ACC112 (cell line): ENCODE measurements around the gene CRISPLD2.

ENCODE experiments used
- H2AFZ ChIP-seq: fragments of 200-600 bp; sonication (generic); one replicate; pipeline ENCODE4 v1.6.0; 2017; ENCODE audit warnings: antibody characterized with exemption, low read length; ENCODE audit not compliant: unreplicated experiment
- H3K27ac ChIP-seq: fragments of 200-600 bp; sonication (generic); 2 replicates; pipeline ENCODE4 v1.5.1; 2014; ENCODE audit warnings: low read depth, mild to moderate bottlenecking, antibody characterized with exemption, low read length, moderate library complexity
- H3K27me3 ChIP-seq: fragments of 200-600 bp; sonication (generic); 2 replicates; pipeline ENCODE4 v1.6.1; 2014; ENCODE audit warnings: mild to moderate bottlenecking, antibody characterized with exemption, low read length, moderate library complexity, mixed read lengths; ENCODE audit not compliant: insufficient read depth
- H3K36me3 ChIP-seq: fragments of 200-600 bp; sonication (generic); 2 replicates; pipeline ENCODE4 v1.6.1; 2016; ENCODE audit warnings: mild to moderate bottlenecking, antibody characterized with exemption, low read length, moderate library complexity, mixed read lengths; ENCODE audit not compliant: insufficient read depth
- H3K4me1 ChIP-seq: fragments of 200-600 bp; sonication (generic); one replicate; pipeline ENCODE4 v1.6.1; 2016; ENCODE audit warnings: low read length, mixed read lengths; ENCODE audit not compliant: insufficient read depth, unreplicated experiment, control insufficient read depth
- H3K4me3 ChIP-seq: fragments of 200-600 bp; sonication (generic); 2 replicates; pipeline ENCODE4 v1.5.1; 2014; ENCODE audit warnings: mild to moderate bottlenecking, low read depth, low read length
- H3K79me2 ChIP-seq: fragments of 200-600 bp; sonication (generic); one replicate; pipeline ENCODE4 v1.6.0; 2016; ENCODE audit warnings: low read length; ENCODE audit not compliant: control insufficient read depth, unreplicated experiment, insufficient read depth

Gene CRISPLD2

DNA sequence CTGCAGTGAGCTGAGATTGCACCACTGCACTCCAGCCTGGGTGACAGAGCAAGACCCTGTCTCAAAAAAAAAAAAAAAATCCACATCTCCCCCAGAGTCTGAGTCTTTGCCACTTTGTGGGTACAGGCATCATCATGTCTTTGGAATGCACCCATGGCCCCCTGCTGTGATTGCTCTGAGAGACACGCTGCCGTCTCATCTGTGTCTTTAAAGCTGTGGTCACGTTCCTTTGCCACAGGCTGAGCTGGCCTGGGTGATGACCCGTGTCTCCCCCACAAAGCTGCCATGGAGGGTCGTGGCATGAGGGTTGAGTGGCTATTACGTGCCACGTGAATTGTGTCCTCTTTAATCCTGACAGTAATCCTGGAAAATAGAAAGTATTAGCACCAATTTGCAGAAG is 20.2 kb downstream of the CRISPLD2 start:
- H3K36me3 ChIP-seq, result no peaks in the 10 kb centered on the region
- peaks cover 3% of the 10 kb centered on the region for H3K79me2 ChIP-seq
- no peak overlapping the region for H2AFZ ChIP-seq
- H3K4me1 ChIP-seq, result peaks cover 52% of the 10 kb centered on the region
- no peaks in the 10 kb centered on the region for H3K27me3 ChIP-seq
- no peak overlapping the region for H3K4me3 ChIP-seq
- peak overlapping the region; percentile 99 for H3K27ac ChIP-seq

DNA sequence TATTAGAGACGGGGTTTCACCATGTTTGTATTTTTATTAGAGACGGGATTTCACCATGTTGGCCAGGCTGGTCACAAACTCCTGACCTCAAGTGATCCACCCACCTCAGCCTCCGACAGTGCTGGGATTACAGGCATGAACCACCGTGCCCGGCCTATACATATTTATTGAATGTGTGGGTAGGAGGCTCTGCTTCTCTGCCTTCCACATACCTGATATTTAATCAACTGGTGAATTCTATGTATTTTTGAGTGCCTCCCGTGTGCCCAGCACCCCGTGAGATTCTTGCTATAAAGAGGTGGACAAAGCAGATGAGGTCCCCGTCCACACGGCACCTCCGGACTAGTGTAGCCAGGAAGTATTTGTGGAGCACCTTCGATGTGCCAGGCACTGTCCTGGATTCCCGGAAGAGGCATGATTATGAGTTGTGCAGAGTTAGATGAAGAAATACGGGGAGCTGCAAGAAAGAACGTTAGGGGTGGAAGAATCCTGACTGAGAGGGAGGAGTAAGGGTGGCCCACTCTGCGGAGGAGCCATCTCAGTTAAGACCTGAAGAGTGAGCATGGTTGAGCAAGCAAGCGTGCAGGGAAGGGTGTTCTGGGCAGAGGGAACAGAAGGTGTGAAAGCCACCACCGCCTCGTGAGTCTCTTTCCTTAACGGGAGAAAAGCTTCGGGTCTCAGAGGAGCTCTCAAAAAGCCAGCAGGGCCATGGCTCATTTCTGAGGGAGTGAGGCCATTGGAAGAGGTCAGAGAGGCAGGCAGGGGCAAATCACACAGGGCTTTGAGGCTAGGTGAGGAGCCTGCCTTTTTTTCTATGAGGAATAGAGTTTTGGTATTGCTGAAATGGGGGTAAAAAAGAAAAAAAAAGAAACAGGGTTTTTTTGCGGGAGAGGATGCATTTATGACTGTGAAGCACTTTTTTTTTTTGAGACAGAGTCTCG is 21.2 kb downstream of the CRISPLD2 start:
- H2AFZ ChIP-seq, result no peak overlapping the region
- no peaks in the 10 kb centered on the region for H3K27me3 ChIP-seq
- no peaks in the 10 kb centered on the region for H3K36me3 ChIP-seq
- peak overlapping the region; percentile 99; the same call in 1 of the 2 replicates for H3K27ac ChIP-seq
- H3K4me3 ChIP-seq, result no peak overlapping the region
- peaks cover 43% of the 10 kb centered on the region for H3K4me1 ChIP-seq
- H3K79me2 ChIP-seq, result peaks cover 3% of the 10 kb centered on the region

DNA sequence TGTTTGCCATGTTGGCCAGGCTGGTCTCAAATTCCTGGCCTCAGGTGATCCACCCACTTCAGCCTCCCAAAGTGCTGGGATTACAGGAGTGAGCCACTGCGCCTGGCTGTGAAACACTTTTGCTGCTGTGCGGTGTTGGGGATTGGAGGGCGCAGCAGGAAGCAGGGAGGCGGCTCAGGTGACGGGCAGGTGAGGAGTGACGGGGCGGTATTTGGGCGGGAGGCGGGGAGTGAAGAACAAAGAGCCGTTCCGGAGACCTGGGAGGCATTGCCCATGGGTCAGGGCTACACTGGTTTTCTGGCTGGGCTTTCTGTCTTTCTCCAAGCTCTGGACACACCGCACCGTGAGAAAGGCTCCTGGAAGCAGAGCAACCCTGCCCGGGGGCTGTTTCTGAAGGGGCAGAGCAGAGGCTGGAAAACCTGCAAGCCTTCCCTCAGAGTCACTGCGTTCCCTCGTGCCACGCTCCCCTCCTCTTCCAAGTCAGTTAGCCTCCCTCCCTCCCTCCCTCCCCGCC is 22.1 kb downstream of the CRISPLD2 start:
- H2AFZ ChIP-seq, result no peak overlapping the region
- H3K27ac ChIP-seq, result no peak overlapping the region
- peaks cover 3% of the 10 kb centered on the region for H3K79me2 ChIP-seq
- H3K36me3 ChIP-seq, result no peaks in the 10 kb centered on the region
- peaks cover 34% of the 10 kb centered on the region for H3K4me1 ChIP-seq
- H3K27me3 ChIP-seq, result no peaks in the 10 kb centered on the region
- H3K4me3 ChIP-seq, result no peak overlapping the region

DNA sequence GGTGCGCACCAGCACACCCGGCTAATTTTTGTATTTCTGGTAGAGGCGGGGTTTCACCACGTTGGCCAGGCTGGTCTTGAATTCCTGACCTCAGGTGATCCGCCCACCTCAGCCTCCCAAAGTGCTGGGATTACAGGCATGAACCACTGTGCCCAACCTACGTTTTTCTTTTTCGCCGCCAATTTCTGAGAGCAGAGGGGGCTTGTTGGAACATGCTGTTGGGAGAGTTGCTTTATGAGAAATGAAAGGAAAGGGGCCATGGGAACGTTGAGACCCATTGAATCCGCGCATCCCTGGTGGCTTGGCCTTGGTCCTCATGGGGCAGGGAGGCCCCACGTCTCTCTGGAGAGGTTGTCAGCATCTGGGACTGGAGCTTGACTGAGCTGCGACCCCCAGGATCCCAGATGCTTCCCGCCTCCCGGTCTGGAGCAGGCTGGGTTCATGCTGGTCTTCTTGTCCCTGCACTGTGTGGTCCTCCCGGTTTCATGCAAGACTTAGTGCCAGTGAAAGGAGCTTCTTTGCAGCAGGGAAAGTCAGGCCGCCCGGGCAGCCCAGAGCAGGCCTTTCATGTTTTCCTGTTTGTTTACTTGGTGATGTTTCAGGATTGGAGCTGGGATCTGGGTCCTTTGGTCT is 22.8 kb downstream of the CRISPLD2 start:
- peaks cover 3% of the 10 kb centered on the region for H3K79me2 ChIP-seq
- no peak overlapping the region for H3K27ac ChIP-seq
- no peaks in the 10 kb centered on the region for H3K27me3 ChIP-seq
- H3K4me3 ChIP-seq, result no peak overlapping the region
- no peak overlapping the region for H2AFZ ChIP-seq
- no peaks in the 10 kb centered on the region for H3K36me3 ChIP-seq
- H3K4me1 ChIP-seq, result peaks cover 30% of the 10 kb centered on the region

DNA sequence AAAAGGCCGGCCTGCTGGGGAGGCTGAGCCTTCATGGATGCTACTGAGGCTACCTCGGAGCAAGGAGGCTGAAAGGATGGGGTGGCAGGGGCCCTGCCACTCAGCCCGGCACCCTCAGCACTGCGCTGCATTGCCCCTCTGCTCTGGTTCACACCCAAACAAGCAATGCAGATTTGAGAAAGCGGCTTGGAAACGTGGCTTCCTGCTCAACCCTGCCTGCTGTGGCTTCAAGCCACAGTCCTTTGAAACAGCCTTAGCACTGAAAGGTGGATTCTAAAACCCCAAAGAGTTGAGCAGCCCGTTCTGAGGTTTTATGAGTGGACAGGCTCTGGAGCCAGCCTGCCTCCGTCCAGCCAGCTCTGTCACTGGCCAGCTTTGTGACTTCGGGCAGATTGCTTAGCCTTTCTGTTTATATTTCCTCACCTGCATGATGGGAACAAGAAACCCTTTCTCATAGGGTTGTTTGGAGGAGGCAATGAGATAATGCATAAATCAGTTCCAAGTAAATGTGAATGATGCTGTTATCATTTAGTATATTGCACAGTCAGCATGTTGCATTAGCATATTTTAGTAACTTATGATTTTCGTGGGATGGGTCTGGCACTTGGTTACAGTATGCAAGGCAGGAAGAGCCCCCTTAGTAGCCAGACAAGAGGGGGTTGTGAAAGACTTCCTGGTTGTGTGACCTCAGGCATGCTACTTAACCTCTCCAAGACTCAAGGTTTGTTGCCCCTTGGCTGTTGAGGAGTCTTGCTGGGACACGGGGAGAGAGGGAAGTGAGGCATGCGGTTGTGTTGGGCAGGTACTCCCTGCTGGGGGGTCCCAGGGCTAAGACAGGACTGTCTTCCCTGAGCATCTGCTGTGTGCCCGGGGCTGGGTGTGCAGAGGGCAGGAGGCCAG is 23.6 kb downstream of the CRISPLD2 start:
- Histone ChIP-seq H3K27me3 (no peaks in the 10 kb centered on the region), H2AFZ (no peak overlapping the region), H3K4me1 (peaks cover 23% of the 10 kb centered on the region), H3K4me3 (no peak overlapping the region), H3K36me3 (no peaks in the 10 kb centered on the region), H3K27ac (no peak overlapping the region), H3K79me2 (no peaks in the 10 kb centered on the region)

DNA sequence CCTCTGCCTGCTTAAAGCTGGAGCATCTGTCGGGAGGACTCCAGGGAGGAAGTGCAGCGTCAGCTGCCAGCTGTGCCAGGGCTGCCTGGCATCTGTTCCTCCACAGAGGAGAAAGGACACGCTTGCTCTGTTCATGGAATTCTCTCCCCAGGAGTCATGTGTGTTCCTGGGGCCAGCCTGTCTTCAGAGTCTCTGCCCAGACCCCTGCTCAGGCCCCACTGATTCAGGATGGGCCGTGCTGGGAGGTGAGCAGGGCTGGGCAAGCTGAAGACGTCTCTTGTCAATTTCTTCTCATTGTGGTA is 24.2 kb downstream of the CRISPLD2 start:
- Histone ChIP-seq H3K36me3 (no peaks in the 10 kb centered on the region), H3K4me1 (peaks cover 17% of the 10 kb centered on the region), H3K4me3 (no peak overlapping the region), H3K27ac (no peak overlapping the region), H3K27me3 (no peaks in the 10 kb centered on the region), H3K79me2 (no peaks in the 10 kb centered on the region), H2AFZ (no peak overlapping the region)

DNA sequence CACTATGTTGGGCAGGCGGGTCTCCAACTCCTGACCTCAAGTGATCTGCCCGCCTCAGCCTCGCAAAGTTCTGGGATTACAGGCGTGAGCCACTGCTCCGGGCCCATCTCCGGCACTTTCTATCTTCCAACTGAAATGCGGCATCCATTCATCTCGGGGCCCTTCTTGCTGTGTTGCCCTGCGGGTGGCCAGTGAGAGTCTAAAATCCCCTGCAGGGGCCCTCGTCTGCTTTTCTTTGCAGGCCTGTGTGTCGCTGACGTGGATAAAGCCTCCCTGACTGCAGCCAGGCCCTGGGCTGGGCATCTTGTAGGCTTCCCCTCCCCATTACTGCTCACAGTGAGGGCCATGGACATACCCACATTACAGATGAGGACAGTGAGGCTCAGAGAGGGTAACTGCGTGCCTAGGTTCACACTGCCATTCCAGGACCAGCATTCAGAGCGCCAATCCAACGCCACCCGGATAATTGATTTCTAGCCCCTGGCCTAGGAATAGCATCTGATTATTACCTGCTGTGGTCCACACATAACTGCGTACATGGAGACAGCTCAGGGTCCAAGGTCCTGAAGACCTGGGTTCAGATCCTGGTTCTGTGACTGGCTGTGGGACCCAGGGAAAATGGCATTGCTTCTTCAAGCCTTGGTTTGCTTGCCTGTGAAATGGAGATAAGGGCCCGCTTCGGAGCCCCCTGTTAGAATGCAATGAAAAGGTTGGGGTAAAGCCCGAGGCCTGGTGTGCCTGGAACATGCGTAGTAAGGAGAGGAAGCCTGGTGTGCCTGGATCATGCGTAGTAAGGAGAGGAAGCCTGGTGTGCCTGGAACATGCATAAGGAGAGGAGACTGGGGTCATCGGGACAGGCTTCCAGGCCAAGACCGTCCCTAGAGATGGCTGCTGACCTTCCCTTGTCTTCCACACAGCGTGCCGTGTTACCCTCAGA is 25.0 kb downstream of the CRISPLD2 start:
- no peaks in the 10 kb centered on the region for H3K79me2 ChIP-seq
- H3K27me3 ChIP-seq, result no peaks in the 10 kb centered on the region
- H2AFZ ChIP-seq, result no peak overlapping the region
- no peaks in the 10 kb centered on the region for H3K36me3 ChIP-seq
- H3K4me1 ChIP-seq, result peaks cover 8% of the 10 kb centered on the region
- H3K27ac ChIP-seq, result no peak overlapping the region
- no peak overlapping the region for H3K4me3 ChIP-seq

DNA sequence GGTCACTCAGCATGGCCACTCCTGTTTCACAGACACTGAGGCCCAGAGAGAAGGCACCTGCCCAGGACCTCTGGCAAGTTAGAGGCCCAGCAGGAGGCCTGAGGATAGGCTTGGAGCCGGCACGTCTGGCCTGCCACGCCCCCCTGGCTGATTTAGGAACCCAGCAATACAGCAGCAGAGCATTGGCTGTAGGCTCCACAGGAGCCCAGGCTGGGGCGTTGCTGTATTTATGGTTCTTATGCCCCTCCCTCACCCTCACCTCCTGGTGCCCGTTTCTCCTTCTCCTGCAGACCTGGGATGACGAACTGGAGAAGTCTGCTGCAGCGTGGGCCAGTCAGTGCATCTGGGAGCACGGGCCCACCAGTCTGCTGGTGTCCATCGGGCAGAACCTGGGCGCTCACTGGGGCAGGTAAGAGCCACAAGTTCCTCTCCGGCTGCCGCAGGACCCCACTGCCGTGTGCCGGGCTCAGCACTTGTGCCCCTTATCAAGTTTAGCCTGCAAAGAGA is 25.8 kb downstream of the CRISPLD2 start:
- H3K36me3 ChIP-seq, result peaks cover 4% of the 10 kb centered on the region; the same call in 1 of the 2 replicates
- H3K27me3 ChIP-seq, result no peaks in the 10 kb centered on the region
- peaks cover 1% of the 10 kb centered on the region for H3K4me1 ChIP-seq
- H2AFZ ChIP-seq, result no peak overlapping the region
- H3K27ac ChIP-seq, result no peak overlapping the region
- no peak overlapping the region for H3K4me3 ChIP-seq
- no peaks in the 10 kb centered on the region for H3K79me2 ChIP-seq

DNA sequence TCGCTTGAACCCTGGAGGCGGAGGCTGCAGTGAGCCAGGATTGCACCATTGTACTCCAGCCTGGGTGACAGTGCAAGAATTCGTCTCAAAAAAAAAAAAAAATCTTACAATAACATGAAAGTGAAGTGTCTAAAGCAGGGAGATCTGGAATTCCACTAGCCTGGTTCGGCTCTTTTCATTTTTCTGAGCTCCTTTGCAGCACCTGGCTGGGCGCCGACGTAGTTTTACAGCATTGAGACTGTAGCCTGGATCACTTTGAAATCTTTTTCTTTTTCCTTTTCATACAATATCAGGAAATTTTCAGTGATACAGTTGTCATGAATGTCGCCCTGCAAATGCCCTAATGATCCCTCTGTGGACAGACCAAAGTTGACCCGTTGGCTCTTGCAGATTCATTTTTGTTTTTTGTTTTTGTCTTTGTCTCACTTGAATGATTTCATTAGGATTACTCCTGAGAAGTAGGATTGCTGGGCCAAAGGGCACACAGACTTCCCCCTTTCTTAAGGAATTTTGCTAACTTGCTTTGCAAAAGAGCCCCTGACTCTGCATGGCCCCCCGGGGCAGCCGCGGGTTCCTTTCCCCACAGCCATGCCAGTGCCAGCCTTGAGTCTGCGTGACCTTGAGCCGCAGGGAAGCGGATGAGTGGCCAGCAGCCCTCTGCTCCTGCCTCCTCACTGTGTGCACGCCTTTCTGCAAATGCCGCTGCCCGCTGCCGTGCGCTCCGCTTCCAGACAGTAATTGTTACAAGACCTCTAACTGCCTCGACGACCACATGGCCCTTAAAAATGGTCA is 28.0 kb downstream of the CRISPLD2 start:
- Histone ChIP-seq H3K36me3 (peaks cover 8% of the 10 kb centered on the region; the same call in 1 of the 2 replicates), H3K4me3 (no peak overlapping the region), H2AFZ (no peak overlapping the region), H3K79me2 (no peaks in the 10 kb centered on the region), H3K4me1 (peaks cover 13% of the 10 kb centered on the region), H3K27me3 (no peaks in the 10 kb centered on the region), H3K27ac (no peak overlapping the region)
